Activated effector memory CD4-positive, alpha-beta T cell treated with anti-CD3 and anti-CD28 coated beads, Interleukin-2, amount 50 U/mL, for 16 hours (primary cell): ENCODE measurements around the gene UBE2E1.
"Not testable (repeated sequence)": the region's sequence is repeated elsewhere in the genome, so short reads cannot be mapped to it uniquely, and the experiment has no call there.

Source experiments
- DNase-seq: peaks from one replicate; pipeline ENCODE4 v3.0.0-alpha.2; 2020

The UBE2E1 gene

DNA sequence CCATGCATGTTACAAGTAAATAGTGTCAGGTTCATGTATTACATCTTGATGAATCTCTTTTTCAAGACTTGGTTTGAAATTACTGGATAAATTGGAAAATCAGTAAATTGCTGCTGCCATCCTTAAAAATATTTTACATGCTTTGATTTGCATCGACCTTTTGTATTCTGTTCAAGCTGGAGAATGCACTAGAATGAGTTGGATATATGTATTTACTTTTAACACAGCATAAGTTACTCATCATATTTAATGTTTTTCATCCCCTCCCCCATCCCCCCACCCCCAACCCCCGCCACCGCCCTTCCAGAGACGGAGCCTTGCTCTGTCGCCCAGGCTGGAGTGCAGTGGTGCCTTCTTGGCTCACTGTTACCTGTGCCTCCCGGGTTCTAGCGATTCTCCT is 16.8 kb downstream of the UBE2E1 start:
- no peak for DNase-seq

DNA sequence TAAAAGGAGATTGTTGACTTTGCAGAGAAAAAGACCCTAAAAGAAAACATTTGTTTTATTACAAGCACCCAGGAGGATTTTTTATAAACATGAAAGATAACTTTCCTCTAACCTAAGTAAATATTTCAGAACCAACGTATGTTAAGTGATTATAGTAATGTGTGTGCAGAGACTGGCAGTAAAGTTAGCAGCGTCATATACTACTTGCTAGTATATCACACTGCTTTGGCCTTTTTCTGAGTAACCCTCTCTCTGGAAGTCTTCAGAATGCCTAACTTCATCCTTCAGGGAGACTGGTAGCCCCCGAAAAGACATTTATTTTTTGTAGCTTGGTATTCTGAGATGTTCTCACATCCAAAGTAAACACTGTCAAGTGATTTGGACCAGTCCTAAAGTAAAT is 17.9 kb downstream of the UBE2E1 start:
- DNase-seq, result no peak

DNA sequence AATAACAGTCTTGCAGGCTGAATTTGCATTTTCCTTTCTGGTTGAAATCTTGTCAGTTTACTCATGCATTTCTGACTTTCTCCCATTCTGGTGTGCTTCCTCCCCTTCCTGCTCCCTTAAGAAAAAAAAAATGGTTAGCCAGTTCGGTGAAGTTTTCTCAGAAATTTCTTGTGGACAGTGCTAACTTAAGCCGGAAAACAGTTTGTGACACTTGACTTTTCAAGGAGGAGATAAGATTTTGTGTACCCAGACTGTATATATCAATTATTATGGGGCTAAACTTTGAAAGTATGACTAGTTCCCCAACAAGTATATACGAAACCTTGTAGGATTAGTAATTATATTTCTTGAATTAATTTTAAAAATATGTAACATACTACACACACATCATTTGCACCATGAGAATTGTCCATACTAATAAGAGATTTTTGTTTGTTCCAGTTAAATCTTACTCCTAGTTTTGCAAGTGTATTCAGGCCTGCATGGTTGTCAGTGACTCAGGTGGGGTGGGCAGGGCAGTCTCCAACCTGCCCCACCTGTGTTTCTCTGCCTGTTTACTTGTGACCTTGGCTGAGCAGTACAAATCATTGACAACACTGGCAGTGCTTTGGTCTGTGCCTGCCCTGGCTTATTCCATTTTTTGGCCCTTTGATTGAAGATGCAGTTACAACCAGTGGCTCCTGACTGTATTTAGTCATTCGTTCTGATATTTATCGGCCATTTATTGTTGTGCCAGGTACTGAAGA is 19.1 kb downstream of the UBE2E1 start:
- no peak for DNase-seq

DNA sequence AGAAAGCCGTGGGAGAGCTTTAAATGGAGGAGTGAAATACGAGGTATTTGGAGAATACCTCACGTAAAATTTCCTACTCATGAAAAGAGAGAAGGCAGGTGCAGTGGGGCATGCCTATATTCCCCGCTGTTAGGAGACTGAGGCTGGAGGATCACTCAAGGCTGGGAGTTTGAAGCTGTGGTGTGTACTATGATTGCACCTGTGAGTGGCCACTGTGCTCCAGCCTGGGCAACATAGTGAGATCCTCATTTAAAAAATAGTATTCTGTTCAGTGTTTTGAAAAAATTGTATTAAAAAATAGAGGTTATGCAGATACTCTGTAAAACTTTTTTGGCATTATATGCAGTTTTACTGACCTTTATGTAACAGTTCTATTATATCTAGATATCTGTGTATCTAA is 20.0 kb downstream of the UBE2E1 start:
- DNase-seq, result no peak

DNA sequence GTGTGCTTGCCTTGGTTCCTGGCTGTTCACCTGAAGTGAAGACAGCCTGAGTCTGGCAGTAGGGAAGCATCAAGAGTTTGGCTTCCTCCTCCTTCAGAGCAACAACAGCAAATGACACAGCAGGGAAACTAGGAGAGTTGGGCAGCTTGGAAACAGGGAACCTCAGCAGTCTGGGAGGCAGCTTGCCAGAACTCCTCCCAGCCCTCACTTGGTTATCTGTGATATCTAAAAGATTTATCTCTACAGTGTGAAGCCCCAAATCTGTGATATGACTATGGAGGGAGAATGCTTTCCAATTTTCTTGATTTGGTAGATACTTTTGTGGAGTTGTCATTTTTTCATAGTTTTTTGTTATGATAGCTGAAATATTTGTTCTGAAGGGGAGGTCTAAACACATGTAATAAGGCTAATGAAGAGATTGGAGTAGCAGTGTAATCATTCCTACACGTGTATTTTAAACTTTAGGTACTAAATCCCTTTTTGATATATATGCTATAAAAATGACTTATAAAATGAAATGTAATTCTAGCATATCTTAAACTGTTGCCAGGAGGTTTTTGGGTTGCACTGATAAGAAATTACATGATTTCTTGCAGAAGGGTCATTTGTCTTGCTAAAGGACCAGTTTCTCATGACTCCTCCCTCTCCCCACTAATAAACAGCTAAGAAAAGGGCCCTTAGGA is 20.8 kb downstream of the UBE2E1 start:
- DNase-seq, result no peak

DNA sequence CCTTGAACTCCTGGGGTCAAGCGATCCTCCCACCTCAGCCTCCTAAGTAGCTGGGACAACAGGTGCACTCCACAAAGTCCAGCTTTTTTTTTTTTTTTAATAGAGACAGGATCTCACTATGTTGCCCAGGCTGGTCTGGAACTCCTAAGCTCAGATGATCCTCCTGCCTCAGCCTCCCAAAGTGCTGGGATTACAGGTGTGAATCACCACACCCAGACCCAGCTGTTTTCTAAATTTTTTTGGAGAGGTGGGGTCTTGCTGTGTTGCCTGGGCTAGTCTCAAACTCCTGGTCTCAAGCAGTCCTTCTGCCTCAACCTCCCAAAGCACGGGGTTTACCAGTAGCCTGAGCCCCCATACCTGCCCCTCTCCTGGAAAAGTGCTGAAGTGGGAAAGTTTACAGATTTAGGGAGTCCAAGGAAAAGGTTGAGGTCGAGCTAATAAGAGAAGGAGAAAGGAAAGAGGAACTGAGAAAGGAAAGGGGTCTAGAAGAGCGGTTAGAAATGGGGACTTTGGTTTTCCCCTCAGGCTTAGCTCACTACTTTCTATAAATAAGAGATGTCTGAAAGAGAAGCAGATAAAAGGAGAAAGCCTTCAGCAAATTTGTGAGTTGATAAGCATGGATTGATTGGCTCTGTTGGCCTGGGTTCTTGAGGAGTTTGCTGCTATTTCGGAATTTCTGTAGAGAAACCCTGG is 23.6 kb downstream of the UBE2E1 start:
- no peak for DNase-seq

DNA sequence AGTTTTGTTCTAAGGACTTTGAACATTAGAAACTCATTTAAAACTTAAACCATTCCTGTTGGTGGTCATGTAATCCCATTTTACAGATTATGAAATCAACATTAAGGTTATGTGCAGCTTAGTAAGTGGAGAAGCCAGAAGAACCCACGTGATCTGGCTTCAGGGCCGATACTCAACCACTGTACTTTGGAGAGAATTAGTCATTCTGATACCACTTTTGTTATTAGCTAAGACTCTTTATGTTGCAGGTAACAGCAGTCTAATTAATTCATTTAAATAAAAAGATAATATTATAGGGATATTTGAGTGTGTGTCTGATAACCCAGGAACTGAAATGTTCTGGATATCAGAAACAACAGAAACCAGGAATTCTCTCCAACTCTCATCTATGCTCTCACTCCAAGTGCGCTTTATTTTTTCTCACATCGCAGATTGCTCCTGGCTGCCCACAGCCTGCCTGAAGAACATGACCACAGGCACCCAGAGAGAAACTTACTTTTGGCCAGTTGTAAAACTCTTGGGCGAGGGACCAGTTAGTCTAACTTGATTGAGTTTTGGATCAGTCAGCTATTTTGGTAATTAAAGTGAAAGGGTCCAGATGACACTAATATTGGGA is 25.2 kb downstream of the UBE2E1 start:
- no peak for DNase-seq

DNA sequence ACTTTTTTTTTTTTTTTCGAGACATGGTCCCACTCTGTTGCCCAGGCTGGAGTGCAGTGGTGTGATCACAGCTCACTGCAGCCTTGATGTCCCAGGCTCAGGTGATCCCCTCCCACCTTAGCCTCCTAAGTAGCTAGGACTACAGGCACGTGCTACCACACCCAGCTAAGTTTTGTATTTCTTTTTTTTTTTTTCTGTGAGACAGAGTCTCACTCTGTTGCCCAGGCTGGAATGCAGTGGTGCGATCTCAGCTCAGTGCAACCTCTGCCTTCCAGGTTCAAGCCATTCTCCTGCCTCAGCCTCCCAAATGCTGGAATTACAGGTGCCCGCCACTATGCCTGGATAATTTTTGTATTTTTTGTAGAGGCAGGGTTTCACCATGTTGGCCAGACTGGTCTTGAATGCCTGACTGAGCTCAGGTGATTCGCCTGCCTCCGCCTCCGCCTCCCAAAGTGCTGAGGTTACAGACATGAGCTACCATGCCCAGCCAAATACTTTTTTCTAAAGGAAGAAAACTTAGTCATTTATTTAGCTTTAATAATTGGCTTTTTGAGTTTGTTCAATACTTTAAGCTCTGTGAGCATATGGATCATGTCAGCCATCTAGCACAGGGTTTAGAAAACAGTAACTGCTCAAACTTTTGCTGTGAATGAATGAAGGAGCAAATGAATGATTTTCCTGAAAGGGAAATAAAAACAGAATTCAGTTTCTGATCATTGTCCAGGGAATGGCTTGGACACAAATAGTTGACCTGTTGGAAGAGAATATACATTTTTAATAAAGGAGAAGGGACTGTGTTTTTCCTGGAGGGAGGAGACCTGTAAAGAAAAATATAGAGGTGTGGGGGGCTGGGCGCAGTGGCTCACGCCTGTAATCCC is 26.0 kb downstream of the UBE2E1 start:
- no peak for DNase-seq

DNA sequence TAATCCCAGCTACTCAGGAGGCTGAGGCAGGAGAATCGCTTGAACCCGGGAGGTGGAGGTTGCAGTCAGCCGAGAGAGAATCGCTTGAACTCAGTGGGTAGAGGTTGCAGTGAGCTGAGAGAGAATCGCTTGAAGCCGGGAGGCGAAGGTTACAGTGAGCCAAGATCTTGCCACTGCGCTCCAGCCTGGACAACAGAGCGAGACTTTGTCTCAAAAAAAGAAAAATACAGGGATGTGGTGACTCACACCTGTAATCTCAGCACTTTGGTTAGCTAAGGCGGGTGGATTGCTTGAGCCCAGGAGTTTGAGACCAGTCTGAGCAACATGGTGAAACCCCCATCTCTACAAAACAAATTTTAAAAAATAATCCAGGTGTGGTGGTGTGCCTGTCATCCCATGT is 26.8 kb downstream of the UBE2E1 start:
- no peak for DNase-seq

DNA sequence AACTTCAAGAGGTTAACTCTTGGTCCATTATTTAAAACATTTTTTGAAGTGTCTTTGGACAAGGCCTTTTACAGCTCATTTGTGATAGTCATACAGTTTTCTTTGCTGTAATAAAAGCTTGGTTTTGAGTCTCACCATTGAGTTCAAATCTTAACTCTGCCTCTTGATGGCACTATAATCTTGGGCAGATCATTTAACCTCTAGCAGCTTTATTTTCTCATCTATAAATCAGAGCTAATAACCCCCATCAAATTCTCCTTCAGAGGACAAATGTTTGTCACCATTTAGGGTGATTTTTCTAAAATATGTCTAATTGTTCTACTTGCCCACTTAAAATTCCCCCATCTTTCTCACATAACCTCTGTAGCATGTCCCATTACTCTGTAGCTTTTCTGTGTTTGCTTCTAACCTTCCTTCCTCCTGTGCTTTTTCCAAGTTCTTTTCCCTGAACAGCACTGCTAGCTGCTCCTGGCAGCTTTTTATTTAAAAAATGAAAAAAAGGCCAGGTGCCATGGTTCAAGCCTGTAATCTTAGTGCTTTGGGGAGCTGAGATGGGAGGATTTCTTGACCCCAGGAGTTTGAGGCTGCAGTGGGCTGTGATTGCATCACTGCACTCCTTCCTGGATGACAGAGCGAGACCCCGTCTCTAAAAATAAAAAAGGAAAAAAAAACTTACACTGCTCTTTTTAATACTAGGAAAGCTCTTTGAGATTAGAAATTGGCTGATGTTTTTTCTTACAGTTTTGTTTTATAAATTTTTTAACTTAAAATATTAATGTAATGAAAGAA is 28.5 kb downstream of the UBE2E1 start:
- no peak for DNase-seq

DNA sequence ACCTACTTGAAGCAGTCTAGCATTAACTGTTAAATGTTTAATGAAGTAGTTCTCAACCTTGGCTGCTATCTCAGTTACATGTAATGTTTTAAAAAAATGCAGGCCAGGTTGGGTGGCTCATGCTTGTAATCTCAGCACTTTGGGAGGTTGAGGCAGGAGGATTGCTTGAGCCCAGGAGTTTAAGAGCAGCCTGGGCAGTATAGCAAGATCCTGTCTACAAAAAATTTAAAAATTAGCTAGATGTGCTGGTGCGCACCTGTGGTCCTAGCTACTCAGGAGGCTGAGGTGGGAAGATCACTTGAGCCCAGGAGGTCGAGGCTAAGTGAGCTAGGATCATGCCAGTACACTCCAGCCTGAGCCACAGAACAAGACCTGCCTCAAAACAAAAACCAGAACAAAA is 29.3 kb downstream of the UBE2E1 start:
- no peak for DNase-seq

DNA sequence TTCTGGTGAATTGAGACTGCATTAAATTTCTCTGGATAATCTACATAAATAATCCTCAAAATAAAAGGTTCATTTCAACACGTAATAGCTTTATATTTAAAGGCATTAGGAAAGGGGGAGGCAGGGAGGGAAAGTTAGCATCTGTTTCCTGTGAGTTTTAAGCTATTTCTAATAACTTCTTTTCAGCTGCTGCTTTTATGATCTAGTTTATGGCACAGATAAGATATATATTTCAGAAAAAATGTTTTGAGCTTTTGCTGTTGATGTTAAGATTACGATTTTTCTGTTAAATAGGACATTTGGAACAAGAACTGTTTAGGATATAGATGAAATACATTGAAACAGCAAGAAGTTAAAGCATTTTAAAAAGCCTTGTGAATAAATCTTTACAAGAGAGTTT is 30.0 kb downstream of the UBE2E1 start:
- no peak for DNase-seq

DNA sequence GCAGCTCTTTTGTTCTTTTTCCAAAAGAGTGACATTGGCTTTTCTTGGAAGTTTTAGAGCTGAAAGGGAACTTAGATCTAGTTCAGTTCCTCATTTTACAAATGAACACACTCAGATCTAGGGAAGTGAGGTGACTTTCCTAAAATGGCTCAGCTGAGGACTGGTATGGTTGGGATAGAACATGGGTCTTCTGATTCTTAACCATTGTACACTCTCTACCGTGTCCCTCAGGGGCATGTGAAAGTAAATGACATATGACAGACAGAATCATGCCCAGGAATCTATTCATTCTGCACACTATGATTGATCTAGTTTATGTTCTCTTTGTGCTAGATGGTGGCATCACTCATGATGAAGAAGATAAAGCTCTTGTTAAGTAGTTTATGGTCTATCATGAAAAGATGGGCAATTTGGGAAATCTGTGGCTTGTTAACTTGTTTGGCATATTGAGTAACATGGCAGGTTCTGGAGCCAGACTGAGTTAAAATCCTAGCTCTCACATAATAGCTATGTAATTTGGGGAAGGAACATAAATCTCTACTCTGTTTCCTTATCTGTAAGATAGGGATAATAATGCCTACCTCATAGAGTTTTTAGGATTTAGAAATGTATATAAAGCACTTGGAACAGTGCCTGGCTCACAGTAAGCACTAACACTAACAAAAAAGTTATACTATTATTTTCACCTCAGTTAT is 30.9 kb downstream of the UBE2E1 start:
- DNase-seq, result no peak

DNA sequence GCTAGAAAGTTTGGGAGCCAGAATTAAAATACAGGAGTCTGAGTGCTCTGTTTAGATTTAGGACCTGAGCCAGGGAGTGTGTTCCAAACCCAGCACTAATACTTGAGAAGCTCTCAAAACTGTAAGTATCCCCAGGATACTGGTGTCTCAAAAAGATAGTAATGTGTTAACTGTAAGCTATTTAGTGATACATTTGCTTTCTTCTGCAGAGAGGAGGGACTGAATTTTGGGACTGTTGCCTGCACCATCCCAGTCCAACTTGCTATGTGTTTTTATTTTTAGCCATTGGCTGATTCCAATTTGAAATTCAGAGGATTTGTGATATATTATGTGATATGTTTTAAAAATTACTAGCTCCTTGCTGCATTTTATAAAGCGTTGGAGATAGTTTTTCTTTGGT is 31.5 kb downstream of the UBE2E1 start:
- no peak for DNase-seq

DNA sequence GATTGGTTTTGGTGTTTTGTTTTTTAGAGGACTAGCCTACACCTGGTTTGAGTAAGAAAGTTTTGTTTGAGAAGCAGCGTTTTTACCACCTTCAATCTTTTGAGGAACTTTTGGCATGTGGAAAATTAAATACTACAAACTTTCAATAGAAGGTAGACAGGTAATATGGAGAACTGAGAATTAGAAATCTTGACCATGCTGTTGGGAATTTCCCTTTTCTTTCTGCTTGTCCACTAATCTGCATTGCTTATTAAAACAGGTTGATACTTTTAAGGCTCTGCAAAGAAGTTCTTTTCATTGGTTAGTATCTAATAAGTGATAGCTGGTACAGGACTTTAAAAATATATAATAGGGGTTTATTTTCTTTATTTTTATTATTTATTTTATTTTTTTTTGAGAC is 31.9 kb downstream of the UBE2E1 start:
- DNase-seq, result no peak

DNA sequence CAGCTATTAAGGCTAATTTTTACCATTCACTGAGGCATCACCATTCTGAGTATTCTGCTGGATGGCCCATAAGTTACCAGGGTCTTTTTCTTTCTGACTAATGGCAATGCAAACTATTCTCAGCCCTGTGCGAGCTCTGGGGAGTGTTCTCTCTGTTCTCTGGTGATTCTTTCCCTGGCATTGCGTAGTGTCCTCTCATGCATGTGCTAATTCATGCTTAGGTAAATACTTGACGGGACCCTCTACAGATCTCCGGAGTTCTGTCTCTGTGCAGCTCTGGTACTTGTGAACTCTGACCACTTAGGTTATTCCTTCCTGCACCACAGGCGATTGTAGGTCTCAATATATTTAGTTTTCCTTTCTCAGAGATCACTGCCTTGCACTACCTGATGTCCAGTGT is 34.8 kb downstream of the UBE2E1 start:
- DNase-seq, result no peak

DNA sequence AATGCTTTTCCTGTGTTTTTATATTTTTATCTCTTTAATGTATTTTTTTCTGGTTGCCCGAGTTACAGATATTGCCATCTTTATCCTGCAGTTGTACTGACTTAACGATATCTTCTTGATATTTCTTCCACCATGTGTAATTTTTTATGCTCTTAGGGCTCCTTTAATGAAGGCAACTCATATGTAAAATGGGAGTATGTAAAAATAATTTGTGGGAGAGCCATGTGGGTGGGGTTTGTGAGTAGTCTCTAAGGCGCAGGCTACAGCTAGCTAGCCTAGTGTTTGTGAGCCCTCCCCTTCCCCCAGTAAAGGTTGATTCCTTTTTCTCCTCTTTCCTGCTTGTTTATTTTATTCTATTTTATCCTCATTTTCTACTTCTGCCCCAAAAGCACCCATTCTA is 38.1 kb downstream of the UBE2E1 start:
- no peak for DNase-seq

DNA sequence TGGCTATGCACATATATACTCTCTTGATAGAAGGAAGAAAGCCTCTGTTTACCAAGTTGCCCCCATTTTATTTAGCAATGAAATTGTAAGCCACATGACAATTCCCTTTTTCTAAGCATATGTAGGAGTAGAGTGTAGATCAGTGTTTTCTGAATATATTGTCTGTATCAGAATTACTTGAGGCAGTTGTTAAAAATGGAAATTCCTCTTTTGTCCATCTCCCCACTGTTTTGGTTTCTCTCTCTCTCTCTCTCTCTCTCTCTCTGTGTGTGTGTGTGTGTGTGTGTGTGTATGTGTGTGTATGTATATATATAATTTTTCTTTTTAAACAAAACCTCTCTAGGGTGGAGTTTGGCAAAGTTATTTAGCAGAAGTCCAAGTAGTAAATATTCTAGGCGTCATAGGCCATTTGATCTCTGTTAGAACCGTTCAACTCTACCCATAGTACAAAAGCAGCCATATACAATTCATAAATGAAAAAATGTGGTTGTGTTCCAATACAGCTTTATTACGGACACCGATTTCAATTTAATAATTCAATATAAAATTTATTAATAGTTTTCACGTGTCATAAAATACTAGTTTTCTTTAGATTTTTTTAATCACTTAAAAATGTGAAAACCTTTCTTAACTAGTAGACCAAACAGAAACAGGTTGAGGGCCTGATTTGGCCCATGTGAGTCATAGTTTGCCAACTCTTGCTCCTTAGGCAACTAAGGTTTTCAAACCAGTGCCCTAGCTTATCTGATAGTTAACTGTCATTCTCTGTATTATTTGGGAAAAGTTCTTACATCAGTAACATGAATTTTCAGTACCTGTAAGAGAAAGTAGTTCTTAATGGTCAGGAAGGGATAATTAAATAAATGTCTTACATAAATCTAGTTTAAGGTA is 39.8 kb downstream of the UBE2E1 start:
- no peak for DNase-seq

DNA sequence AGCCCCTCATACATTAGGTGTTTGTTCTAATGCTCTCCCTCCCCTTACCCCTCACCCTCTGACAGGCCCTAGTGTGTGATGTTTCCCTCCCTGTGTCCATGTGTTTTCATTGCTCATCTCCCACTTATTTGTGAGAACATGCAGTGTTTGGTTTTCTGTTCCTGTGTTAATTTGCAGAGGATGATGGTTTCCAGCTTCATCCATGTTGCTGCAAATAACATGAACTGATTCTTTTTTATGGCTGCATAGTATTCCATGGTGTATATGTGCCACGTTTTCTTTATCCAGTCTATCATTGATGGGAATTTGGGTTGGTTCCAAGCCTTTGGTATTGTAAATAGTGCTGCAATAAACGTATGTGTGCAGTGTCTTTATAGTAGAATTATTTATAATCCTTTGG is 43.7 kb downstream of the UBE2E1 start:
- not testable (repeated sequence) for DNase-seq

DNA sequence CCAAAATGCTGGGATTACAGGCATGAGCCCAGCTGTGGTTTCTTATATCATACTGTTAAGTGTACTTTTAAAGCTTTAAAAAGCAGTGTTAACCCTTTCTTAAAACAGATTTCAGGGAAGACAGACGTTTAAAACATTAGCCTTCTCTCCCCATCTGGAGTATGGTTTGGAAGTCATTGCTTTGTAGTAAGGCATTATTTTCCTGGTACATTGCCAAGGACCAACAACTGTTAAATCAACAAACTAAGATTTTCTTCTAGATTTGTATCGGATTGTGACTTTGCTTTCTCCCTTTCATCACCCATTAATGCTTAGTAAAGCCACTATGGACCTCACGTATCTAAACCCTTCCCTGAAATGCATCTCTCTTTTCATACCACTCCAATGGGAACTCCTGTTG is 50.5 kb downstream of the UBE2E1 start:
- DNase-seq, result no peak
